ENCODE results near the gene GMEB1.
"Not testable (repeated sequence)": the region's sequence is repeated elsewhere in the genome, so short reads cannot be mapped to it uniquely, and the experiment has no call there.

GMEB1 gene

GRCh38 chr1:28703629-28704028 is 35.0 kb downstream of the GMEB1 start:
- no peaks in the 10 kb centered on the region for H3K27me3 ChIP-seq (ENCODE audit: insufficient read depth, low read length)
- no peaks in the 10 kb centered on the region for H3K9me3 ChIP-seq (ENCODE audit: low read length)
- H3K36me3 ChIP-seq (ENCODE audit: insufficient read depth, low read length), result peaks cover 31% of the 10 kb centered on the region
- no peak overlapping the region for H3K4me3 ChIP-seq (ENCODE audit: low read length)
- no peak overlapping the region for H2AFZ ChIP-seq (ENCODE audit: low read depth, low read length)
- no peaks in the 10 kb centered on the region for H3K4me1 ChIP-seq (ENCODE audit: insufficient read depth, low read length)

- Histone ChIP-seq H3K4me1 (ENCODE audit: insufficient read depth, low read length) (no peaks in the 10 kb centered on the region), H3K27me3 (ENCODE audit: insufficient read depth, low read length) (no peaks in the 10 kb centered on the region), H3K36me3 (ENCODE audit: insufficient read depth, low read length) (peaks cover 30% of the 10 kb centered on the region), H2AFZ (ENCODE audit: low read depth, low read length) (no peak overlapping the region), H3K4me3 (ENCODE audit: low read length) (no peak overlapping the region), H3K9me3 (ENCODE audit: low read length) (peaks cover 2% of the 10 kb centered on the region)
Observed at GRCh38 chr1:28716336-28716735, 47.8 kb downstream of the GMEB1 start.

GRCh38 chr1:28718166-28718565 is 49.6 kb downstream of the GMEB1 start:
- no peaks in the 10 kb centered on the region for H3K27me3 ChIP-seq (ENCODE audit: insufficient read depth, low read length)
- no peak overlapping the region for H2AFZ ChIP-seq (ENCODE audit: low read depth, low read length)
- peaks cover 2% of the 10 kb centered on the region for H3K9me3 ChIP-seq (ENCODE audit: low read length)
- peaks cover 18% of the 10 kb centered on the region for H3K36me3 ChIP-seq (ENCODE audit: insufficient read depth, low read length)
- no peaks in the 10 kb centered on the region for H3K4me1 ChIP-seq (ENCODE audit: insufficient read depth, low read length)
- no peak overlapping the region for H3K4me3 ChIP-seq (ENCODE audit: low read length)

- no peak overlapping the region for H2AFZ ChIP-seq (ENCODE audit: low read depth, low read length)
- H3K4me3 ChIP-seq (ENCODE audit: low read length), result no peak overlapping the region
- no peaks in the 10 kb centered on the region for H3K4me1 ChIP-seq (ENCODE audit: insufficient read depth, low read length)
- H3K9me3 ChIP-seq (ENCODE audit: low read length), result peaks cover 2% of the 10 kb centered on the region
- peaks cover 13% of the 10 kb centered on the region for H3K36me3 ChIP-seq (ENCODE audit: insufficient read depth, low read length)
- H3K27me3 ChIP-seq (ENCODE audit: insufficient read depth, low read length), result no peaks in the 10 kb centered on the region
Observed at GRCh38 chr1:28718586-28719331, 50.2 kb downstream of the GMEB1 start.

GRCh38 chr1:28719332-28719619 is 50.7 kb downstream of the GMEB1 start:
- Histone ChIP-seq H3K27me3 (ENCODE audit: insufficient read depth, low read length) (no peaks in the 10 kb centered on the region), H3K4me1 (ENCODE audit: insufficient read depth, low read length) (no peaks in the 10 kb centered on the region), H3K4me3 (ENCODE audit: low read length) (no peak overlapping the region), H2AFZ (ENCODE audit: low read depth, low read length) (no peak overlapping the region), H3K36me3 (ENCODE audit: insufficient read depth, low read length) (peaks cover 8% of the 10 kb centered on the region), H3K9me3 (ENCODE audit: low read length) (peaks cover under 1% of the 10 kb centered on the region)

- Histone ChIP-seq H3K4me3 (ENCODE audit: low read length) (no peak overlapping the region), H3K9me3 (ENCODE audit: low read length) (no peaks in the 10 kb centered on the region), H3K27me3 (ENCODE audit: insufficient read depth, low read length) (no peaks in the 10 kb centered on the region), H3K36me3 (ENCODE audit: insufficient read depth, low read length) (no peaks in the 10 kb centered on the region), H2AFZ (ENCODE audit: low read depth, low read length) (no peak overlapping the region), H3K4me1 (ENCODE audit: insufficient read depth, low read length) (no peaks in the 10 kb centered on the region)
Observed at GRCh38 chr1:28720376-28720775, 51.8 kb downstream of the GMEB1 start.

- H2AFZ ChIP-seq (ENCODE audit: low read depth, low read length); H3K4me3 ChIP-seq (ENCODE audit: low read length); H3K36me3 ChIP-seq (ENCODE audit: insufficient read depth, low read length); H3K27me3 ChIP-seq (ENCODE audit: insufficient read depth, low read length); H3K9me3 ChIP-seq (ENCODE audit: low read length); H3K4me1 ChIP-seq (ENCODE audit: insufficient read depth, low read length): not testable (repeated sequence)
Observed at GRCh38 chr1:28721927-28722326, 53.3 kb downstream of the GMEB1 start.

- H3K36me3 ChIP-seq (ENCODE audit: insufficient read depth, low read length); H3K4me1 ChIP-seq (ENCODE audit: insufficient read depth, low read length); H2AFZ ChIP-seq (ENCODE audit: low read depth, low read length); H3K27me3 ChIP-seq (ENCODE audit: insufficient read depth, low read length); H3K4me3 ChIP-seq (ENCODE audit: low read length); H3K9me3 ChIP-seq (ENCODE audit: low read length): not testable (repeated sequence)
Observed at GRCh38 chr1:28725365-28725764, 56.8 kb downstream of the GMEB1 start.

- Histone ChIP-seq H3K36me3 (ENCODE audit: insufficient read depth, low read length) (peaks cover 27% of the 10 kb centered on the region), H3K27me3 (ENCODE audit: insufficient read depth, low read length) (no peaks in the 10 kb centered on the region), H3K4me3 (ENCODE audit: low read length) (peak overlapping the region; percentile 91)
Observed at GRCh38 chr1:28735961-28736449, 67.4 kb downstream of the GMEB1 start.

GRCh38 chr1:28736450-28737306 is 68.1 kb downstream of the GMEB1 start, which contains the start of gene YTHDF2:
Gene YTHDF2, plus strand, starts transcription at chr1:28736940. Its CDS starts 181 bp downstream, at chr1:28737121.
- peak within 1 kb of the TSS; percentile 98 for H2AFZ ChIP-seq (ENCODE audit: low read depth, low read length)
- peaks cover 33% of the 10 kb centered on the region for H3K36me3 ChIP-seq (ENCODE audit: insufficient read depth, low read length)
- H3K4me1 ChIP-seq (ENCODE audit: insufficient read depth, low read length), result peaks cover 29% of the 10 kb centered on the region
- H3K9me3 ChIP-seq (ENCODE audit: low read length), result no peaks in the 10 kb centered on the region
- peak within 1 kb of the TSS; percentile 91 for H3K4me3 ChIP-seq (ENCODE audit: low read length)
- no peaks in the 10 kb centered on the region for H3K27me3 ChIP-seq (ENCODE audit: insufficient read depth, low read length)

More at GRCh38 chr1:28735961-28736449, 67.4 kb downstream of the GMEB1 start:
- Histone ChIP-seq H3K4me1 (ENCODE audit: insufficient read depth, low read length) (peaks cover 29% of the 10 kb centered on the region), H2AFZ (ENCODE audit: low read depth, low read length) (peak overlapping the region; percentile 98), H3K9me3 (ENCODE audit: low read length) (no peaks in the 10 kb centered on the region)

- Histone ChIP-seq H3K9me3 (ENCODE audit: low read length) (no peaks in the 10 kb centered on the region), H3K36me3 (ENCODE audit: insufficient read depth, low read length) (peaks cover 41% of the 10 kb centered on the region), H2AFZ (ENCODE audit: low read depth, low read length) (peak overlapping the region; percentile 40), H3K4me1 (ENCODE audit: insufficient read depth, low read length) (peaks cover 31% of the 10 kb centered on the region), H3K27me3 (ENCODE audit: insufficient read depth, low read length) (no peaks in the 10 kb centered on the region), H3K4me3 (ENCODE audit: low read length) (peak overlapping the region; percentile 91)
Observed at GRCh38 chr1:28737307-28738132, 68.9 kb downstream of the GMEB1 start.

- Histone ChIP-seq H2AFZ (ENCODE audit: low read depth, low read length) (no peak overlapping the region), H3K4me1 (ENCODE audit: insufficient read depth, low read length) (peaks cover 44% of the 10 kb centered on the region), H3K4me3 (ENCODE audit: low read length) (no peak overlapping the region), H3K27me3 (ENCODE audit: insufficient read depth, low read length) (no peaks in the 10 kb centered on the region), H3K9me3 (ENCODE audit: low read length) (peaks cover 3% of the 10 kb centered on the region), H3K36me3 (ENCODE audit: insufficient read depth, low read length) (peaks cover 67% of the 10 kb centered on the region)
Observed at GRCh38 chr1:28740118-28740517, 71.5 kb downstream of the GMEB1 start.

GRCh38 chr1:28744184-28744583 is 75.6 kb downstream of the GMEB1 start:
- Histone ChIP-seq H3K36me3 (ENCODE audit: insufficient read depth, low read length) (peaks cover 85% of the 10 kb centered on the region), H3K4me3 (ENCODE audit: low read length) (no peak overlapping the region), H3K27me3 (ENCODE audit: insufficient read depth, low read length) (no peaks in the 10 kb centered on the region), H3K4me1 (ENCODE audit: insufficient read depth, low read length) (peaks cover 25% of the 10 kb centered on the region), H3K9me3 (ENCODE audit: low read length) (peaks cover 6% of the 10 kb centered on the region), H2AFZ (ENCODE audit: low read depth, low read length) (no peak overlapping the region)
